Activated T-cell treated with anti-CD3 and anti-CD28 coated beads, Interleukin-2, amount 50 U/mL, for 48 hours (primary cell): ENCODE data around the gene CC2D1A.
A peak's percentile ranks its signal among the peaks of the same experiment; 100 is the strongest.
"Not testable (repeated sequence)": the region's sequence is repeated elsewhere in the genome, so short reads cannot be mapped to it uniquely, and the experiment has no call there.

Source experiments
- DNase-seq, 2 experiments: peaks; one replicate each; pipeline ENCODE4 v3.0.0-alpha.2; 2020

The CC2D1A gene

GRCh38 chr19:13963603-13964105 lies 57.7 kb downstream of the CC2D1A start:
- DNase-seq: no peak

- no peak for DNase-seq
Observed at GRCh38 chr19:13964776-13965175, 58.8 kb downstream of the CC2D1A start.

GRCh38 chr19:13965377-13965896 lies 59.4 kb downstream of the CC2D1A start:
- no peak for DNase-seq

GRCh38 chr19:13965926-13966683 lies 60.1 kb downstream of the CC2D1A start:
- no peak for DNase-seq

GRCh38 chr19:13966684-13967128 lies 60.7 kb downstream of the CC2D1A start:
- DNase-seq: no peak

- not testable (repeated sequence) for DNase-seq
Observed at GRCh38 chr19:13967206-13967605, 61.2 kb downstream of the CC2D1A start.

- no peak for DNase-seq
Observed at GRCh38 chr19:13968383-13968935, 62.5 kb downstream of the CC2D1A start.

GRCh38 chr19:13968999-13969398 lies 63.0 kb downstream of the CC2D1A start:
- DNase-seq: no peak

- DNase-seq: no peak
Observed at GRCh38 chr19:13969897-13970296, 63.9 kb downstream of the CC2D1A start.

GRCh38 chr19:13971868-13972267 lies 65.9 kb downstream of the CC2D1A start:
- DNase-seq: not testable (repeated sequence)

- DNase-seq: no peak
Observed at GRCh38 chr19:13972368-13973155, 66.6 kb downstream of the CC2D1A start.

GRCh38 chr19:13973479-13973878 lies 67.5 kb downstream of the CC2D1A start:
- DNase-seq: not testable (repeated sequence)

- no peak for DNase-seq
Observed at GRCh38 chr19:13974073-13974472, 68.1 kb downstream of the CC2D1A start.

- DNase-seq: no peak
Observed at GRCh38 chr19:13975870-13976269, 69.9 kb downstream of the CC2D1A start.

- no peak for DNase-seq
Observed at GRCh38 chr19:13976446-13976845, 70.4 kb downstream of the CC2D1A start.

- DNase-seq: no peak
Observed at GRCh38 chr19:13977803-13978202, 71.8 kb downstream of the CC2D1A start.

- DNase-seq: peak; percentile 46 to 55
Observed at GRCh38 chr19:13978351-13979243, 72.6 kb downstream of the CC2D1A start.

- no peak for DNase-seq
Observed at GRCh38 chr19:13979244-13979615, 73.2 kb downstream of the CC2D1A start.

- no peak for DNase-seq
Observed at GRCh38 chr19:13979686-13980085, 73.7 kb downstream of the CC2D1A start.

GRCh38 chr19:13980340-13980739 lies 74.3 kb downstream of the CC2D1A start:
- DNase-seq: no peak
